Dermis microvascular lymphatic vessel endothelial cell (primary cell): ENCODE results near the gene ATP6V0A4. TPM values are rescaled to one million over a fixed set of nuclear protein-coding genes. Genes with fewer than 3 reads are reported as not detected.
"Not testable (repeated sequence)": the region's sequence is repeated elsewhere in the genome, so short reads cannot be mapped to it uniquely, and the experiment has no call there.

ENCODE experiments used
- DNase-seq, 2 donors: peaks; one replicate each; pipeline versions ENCODE4 v3.0.0 to v3.0.0-alpha.2; 2010; ENCODE audit warnings: low read depth in 2 of 2
- total RNA-seq: library from RNA; depleted of rRNA; stranded (reverse); fragments of >200 nt; gene quantifications from 2 replicates; pipeline ENCODE4 v1.2.1, GENCODE V29; 2014

ATP6V0A4 gene
- total RNA-seq, 1 donor from 2014 or later = under 0.01 TPM

- DNase-seq = no peak
Measured at GRCh38 chr7:138750901-138751464, 47.0 kb downstream of the ATP6V0A4 start.

- no peak for DNase-seq
Measured at GRCh38 chr7:138750473-138750872, 47.5 kb downstream of the ATP6V0A4 start.

GRCh38 chr7:138749960-138750359 lies 48.0 kb downstream of the ATP6V0A4 start:
- DNase-seq = no peak

GRCh38 chr7:138748666-138749065 lies 49.3 kb downstream of the ATP6V0A4 start:
- DNase-seq = no peak

GRCh38 chr7:138746073-138746472 lies 51.9 kb downstream of the ATP6V0A4 start:
- DNase-seq = no peak

GRCh38 chr7:138745189-138745588 lies 52.8 kb downstream of the ATP6V0A4 start:
- no peak for DNase-seq

- no peak for DNase-seq
Measured at GRCh38 chr7:138741453-138741735, 56.6 kb downstream of the ATP6V0A4 start.

- DNase-seq = no peak
Measured at GRCh38 chr7:138739859-138740258, 58.1 kb downstream of the ATP6V0A4 start.

- peak; percentile 75 to 83 for DNase-seq
Measured at GRCh38 chr7:138738551-138739335, 59.3 kb downstream of the ATP6V0A4 start.

GRCh38 chr7:138738114-138738513 lies 59.9 kb downstream of the ATP6V0A4 start:
- no peak for DNase-seq

GRCh38 chr7:138735399-138735798 lies 62.6 kb downstream of the ATP6V0A4 start:
- DNase-seq = no peak

GRCh38 chr7:138731733-138732132 lies 66.3 kb downstream of the ATP6V0A4 start:
- not testable (repeated sequence) for DNase-seq

GRCh38 chr7:138729444-138729843 lies 68.6 kb downstream of the ATP6V0A4 start:
- no peak for DNase-seq

- DNase-seq = no peak
Measured at GRCh38 chr7:138727336-138728099, 70.5 kb downstream of the ATP6V0A4 start.

- no peak for DNase-seq
Measured at GRCh38 chr7:138726288-138726687, 71.7 kb downstream of the ATP6V0A4 start.

- no peak for DNase-seq
Measured at GRCh38 chr7:138720286-138720685, 77.7 kb downstream of the ATP6V0A4 start.

GRCh38 chr7:138716889-138717288 lies 81.1 kb downstream of the ATP6V0A4 start:
- no peak for DNase-seq

GRCh38 chr7:138713191-138713590 lies 84.8 kb downstream of the ATP6V0A4 start:
- no peak for DNase-seq

GRCh38 chr7:138712652-138713051 lies 85.3 kb downstream of the ATP6V0A4 start:
- DNase-seq = no peak

GRCh38 chr7:138710536-138711385 lies 87.2 kb downstream of the ATP6V0A4 start:
- no peak for DNase-seq

- no peak for DNase-seq
Measured at GRCh38 chr7:138705167-138705566, 92.8 kb downstream of the ATP6V0A4 start.

GRCh38 chr7:138701537-138701923 lies 96.5 kb downstream of the ATP6V0A4 start:
- no peak for DNase-seq
